CD4-positive, alpha-beta T cell (primary cell): Measurements from ENCODE around the gene SNX4. TPM values are rescaled to one million over a fixed set of nuclear protein-coding genes. Genes with fewer than 3 reads are reported as not detected.

ENCODE experiments used
- ATAC-seq: fragments of 200-7000 bp; cut with Tn5 transposase; one replicate; pipeline ENCODE4 v1.10.0; 2022; ENCODE audit warnings: mild to moderate bottlenecking; ENCODE audit not compliant: poor library complexity
- CTCF ChIA-PET: fragments of 350-600 bp; sonication (Branson Sonifier 250); formaldehyde crosslinking; loops from one replicate; lab custom pipeline; 2021; ENCODE audit warnings: antibody characterized with exemption, inconsistent platforms; lab: Charles Lee
- POLR2A ChIA-PET: fragments of 350-600 bp; sonication (Branson Sonifier 250); formaldehyde crosslinking; loops from one replicate; lab custom pipeline; 2021; ENCODE audit warnings: antibody characterized with exemption, inconsistent platforms; lab: Charles Lee
- DNase-seq, 14 experiments: peaks; one replicate each; pipeline ENCODE4 v3.0.0-alpha.2; 2013 to 2020; ENCODE audit warnings: mixed read lengths in 2 of 14
- H3K27ac ChIP-seq, 2 donors: one replicate each; pipeline versions ENCODE4 v1.5.1 to v1.7.0; 2013; ENCODE audit warnings: low read length in 2 of 2, low read depth in 1 of 2, mild to moderate bottlenecking in 1 of 2
- H3K27me3 ChIP-seq, 2 experiments: 1 replicate in 1 of 2; 2 replicates in 1 of 2; pipeline versions ENCODE4 v1.6.1 to v1.7.0; 2013; ENCODE audit warnings: low read length in 2 of 2, control low read depth in 1 of 2, mild to moderate bottlenecking in 1 of 2, moderate library complexity in 1 of 2; ENCODE audit not compliant: insufficient read depth in 2 of 2, control insufficient read depth in 1 of 2
- H3K36me3 ChIP-seq: one replicate; pipeline ENCODE4 v1.6.1; 2013; ENCODE audit warnings: low read length, control low read depth; ENCODE audit not compliant: insufficient read depth
- H3K4me1 ChIP-seq: one replicate; pipeline ENCODE4 v1.6.1; 2013; ENCODE audit warnings: low read length, control low read depth; ENCODE audit not compliant: insufficient read depth
- H3K4me3 ChIP-seq: one replicate; pipeline ENCODE4 v1.5.1; 2013; ENCODE audit warnings: mild to moderate bottlenecking, low read length, moderate library complexity
- H3K9me3 ChIP-seq, 2 experiments: 1 replicate in 1 of 2; 2 replicates in 1 of 2; pipeline versions ENCODE4 v1.6.1 to v1.7.0; 2013; ENCODE audit warnings: low read length in 2 of 2, mild to moderate bottlenecking in 2 of 2, control low read depth in 1 of 2, moderate library complexity in 1 of 2; ENCODE audit not compliant: control insufficient read depth in 1 of 2, insufficient read depth in 1 of 2
- H3K27ac Mint-ChIP-seq: one replicate; pipeline ENCODE4 v1.8.0; 2020; ENCODE audit warnings: mixed read lengths
- H3K27me3 Mint-ChIP-seq: one replicate; pipeline ENCODE4 v1.8.0; 2021; ENCODE audit warnings: mixed read lengths
- H3K36me3 Mint-ChIP-seq: one replicate; pipeline ENCODE4 v1.8.0; 2021; ENCODE audit warnings: low read depth, mixed read lengths
- H3K4me1 Mint-ChIP-seq: one replicate; pipeline ENCODE4 v1.8.0; 2021; ENCODE audit warnings: low read depth, mixed read lengths
- H3K4me3 Mint-ChIP-seq: one replicate; pipeline ENCODE4 v1.8.0; 2020; ENCODE audit warnings: mild to moderate bottlenecking, mixed read lengths
- H3K9me3 Mint-ChIP-seq: one replicate; pipeline ENCODE4 v1.8.0; 2020; ENCODE audit warnings: mixed read lengths
- CTCF ChIP-seq: fragments of 200-600 bp; IDR thresholded peaks from one replicate; pipeline ENCODE4 v1.8.0; 2022; ENCODE audit warnings: antibody characterized with exemption, mild to moderate bottlenecking
- intact Hi-C, 2 experiments: fragments of 100-400 bp; cut with DNase I in 1 of 2; cut with micrococcal nuclease in 1 of 2; formaldehyde crosslinking; loops; one replicate each; pipeline versions ENCODE4 v1.15.1 to v1.9.0; 2023 to 2025; cut with DNase I, micrococcal nuclease
- total RNA-seq, 174 experiments: library from RNA in 2 of 174; stranded (reverse) in 2 of 174; gene quantifications; one replicate each; pipeline ENCODE4 v1.2.3 and lab custom pipeline; 2021 to 2026

Gene SNX4
- total RNA-seq, 2 experiments from 2014 or later, result 23.4 to 24.6 TPM

- no peak for DNase-seq
- no peaks in the 10 kb centered on the region for H3K27me3 ChIP-seq
- H3K4me1 ChIP-seq, result no peaks in the 10 kb centered on the region
- no peak for ATAC-seq
- no peak for TF ChIP-seq CTCF
- no peak overlapping the region for H3K4me3 ChIP-seq
- peaks cover 43% of the 10 kb centered on the region for H3K36me3 Mint-ChIP-seq
- H3K9me3 ChIP-seq, result peaks cover 0 to 5% of the 10 kb centered on the region in 2 experiments
- ChIA-PET CTCF (interaction anchor here (0.6 to 1.3 kb wide), 2 partner anchors 681 to 1803 kb away, joined by 3 read pairs; no protein-coding TSS in a partner anchor), POLR2A (interaction anchor here (0.6 kb wide), 1 partner anchor 984 kb away, joined by 4 read pairs; no protein-coding TSS in a partner anchor)
- peaks cover 7% of the 10 kb centered on the region for H3K9me3 Mint-ChIP-seq
- intact Hi-C loops, result no loop called here
- no peaks in the 10 kb centered on the region for H3K27me3 Mint-ChIP-seq
- peaks cover 9% of the 10 kb centered on the region for H3K36me3 ChIP-seq
- no peak overlapping the region for H3K4me3 Mint-ChIP-seq
- no peaks in the 10 kb centered on the region for H3K4me1 Mint-ChIP-seq
- H3K27ac ChIP-seq, result no peak overlapping the region
- no peak overlapping the region for H3K27ac Mint-ChIP-seq
Observed at GRCh38 chr3:125442506-125442905, 77.5 kb downstream of the SNX4 start.

- peaks cover 0 to 5% of the 10 kb centered on the region in 2 experiments for H3K9me3 ChIP-seq
- Mint-ChIP-seq H3K27me3 (no peaks in the 10 kb centered on the region), H3K4me1 (no peaks in the 10 kb centered on the region), H3K9me3 (peaks cover 3% of the 10 kb centered on the region), H3K4me3 (no peak overlapping the region), H3K27ac (no peak overlapping the region), H3K36me3 (peaks cover 27% of the 10 kb centered on the region)
- no peaks in the 10 kb centered on the region for H3K36me3 ChIP-seq
- H3K27me3 ChIP-seq, result no peaks in the 10 kb centered on the region
- CTCF ChIA-PET, result no interaction called here
- ATAC-seq (no peak), DNase-seq (no peak)
- no peak overlapping the region for H3K27ac ChIP-seq
- no peaks in the 10 kb centered on the region for H3K4me1 ChIP-seq
- intact Hi-C loops, result no loop called here
- H3K4me3 ChIP-seq, result no peak overlapping the region
- no peak for TF ChIP-seq CTCF
- POLR2A ChIA-PET, result no interaction called here
Observed at GRCh38 chr3:125440970-125441369, 79.0 kb downstream of the SNX4 start.

GRCh38 chr3:125440559-125440955 lies 79.4 kb downstream of the SNX4 start:
- Mint-ChIP-seq H3K27ac (no peak overlapping the region), H3K36me3 (peaks cover 24% of the 10 kb centered on the region), H3K4me3 (no peak overlapping the region), H3K4me1 (no peaks in the 10 kb centered on the region), H3K27me3 (no peaks in the 10 kb centered on the region), H3K9me3 (peaks cover 3% of the 10 kb centered on the region)
- DNase-seq (no peak), ATAC-seq (no peak)
- TF ChIP-seq CTCF, result no peak
- Histone ChIP-seq H3K27ac (no peak overlapping the region), H3K9me3 (peaks cover 0 to 5% of the 10 kb centered on the region in 2 experiments), H3K4me3 (no peak overlapping the region), H3K36me3 (no peaks in the 10 kb centered on the region), H3K4me1 (no peaks in the 10 kb centered on the region), H3K27me3 (no peaks in the 10 kb centered on the region)
- POLR2A ChIA-PET, result no interaction called here
- CTCF ChIA-PET, result no interaction called here
- intact Hi-C loops, result no loop called here
